GM18508 (cell line): Measurements from ENCODE around the gene DVL3.

Source experiments
- ATAC-seq: cut with Tn5 transposase; IDR thresholded peaks from one replicate; pipeline ENCODE4 v1.9.1; 2021; ENCODE audit warnings: moderate number of reproducible peaks; ENCODE audit not compliant: insufficient read depth, unreplicated experiment

The DVL3 gene

GRCh38 chr3:184175506-184175905 lies 20.3 kb downstream of the DVL3 start:
- no peak for ATAC-seq

DNA sequence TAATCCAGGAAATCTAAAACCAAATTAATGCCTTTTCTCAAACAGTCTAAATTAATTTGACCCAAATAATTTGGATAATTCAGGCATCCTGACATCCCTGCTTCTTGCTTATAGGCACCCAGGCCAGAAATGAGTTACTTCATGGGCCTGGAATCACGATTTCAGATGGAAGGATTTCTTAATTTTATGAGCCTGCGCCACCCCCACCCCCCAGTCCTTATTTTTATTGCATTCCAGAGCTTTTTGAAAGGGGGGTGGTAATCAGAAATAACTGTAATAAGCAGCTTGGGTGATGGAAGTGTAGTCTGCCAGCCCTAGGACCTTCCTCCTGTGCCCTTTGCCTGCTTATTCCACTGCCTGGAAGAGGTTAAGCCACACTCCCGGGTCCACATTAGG lies 20.8 kb downstream of the DVL3 start:
- ATAC-seq: no peak

DNA sequence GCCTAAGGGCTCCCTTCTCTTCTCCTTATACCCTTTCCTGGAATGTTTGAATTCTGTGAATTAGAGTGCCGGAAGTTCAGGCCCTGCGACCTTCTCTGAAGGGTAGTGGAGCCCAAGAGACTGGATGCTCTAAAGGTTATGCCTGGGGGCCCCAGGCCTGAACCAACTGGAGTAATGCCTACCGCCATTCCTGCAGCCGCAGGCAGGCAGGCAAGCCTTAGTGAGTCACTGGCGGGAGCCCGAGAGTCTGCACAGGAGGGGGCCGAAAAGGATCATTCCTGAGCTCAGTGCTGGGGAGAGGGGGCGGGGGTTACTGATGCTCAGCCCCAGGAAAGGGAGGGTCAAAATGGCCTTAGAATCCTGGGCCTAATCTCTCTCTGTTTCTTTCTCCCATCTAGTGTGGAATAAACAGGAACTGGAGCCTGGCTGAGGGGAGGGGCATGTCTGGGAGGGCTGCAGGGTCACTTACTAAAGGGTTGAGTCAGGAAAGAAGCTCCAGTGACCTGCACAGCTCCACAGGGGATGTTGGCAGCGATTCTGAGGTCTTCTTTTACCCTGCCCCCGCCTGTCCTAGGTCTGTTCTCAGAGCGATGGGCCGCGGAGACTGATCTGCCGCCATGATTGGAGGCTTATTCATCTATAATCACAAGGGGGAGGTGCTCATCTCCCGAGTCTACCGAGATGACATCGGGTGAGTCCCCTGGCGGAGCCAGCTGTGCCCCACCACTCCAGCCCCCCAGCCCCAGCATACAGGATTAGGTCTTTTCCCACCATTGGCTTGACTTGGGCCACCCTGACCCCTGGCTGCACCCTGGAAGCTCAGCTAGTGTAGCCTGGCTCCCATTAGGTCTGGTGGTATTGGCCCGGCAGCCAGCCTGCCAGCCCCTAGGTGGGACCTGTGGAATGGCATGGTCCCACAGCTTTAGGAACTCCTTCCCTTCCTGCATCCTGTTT lies 21.5 kb downstream of the DVL3 start:
- no peak for ATAC-seq

- ATAC-seq: no peak
Measured at GRCh38 chr3:184177331-184177731, 22.2 kb downstream of the DVL3 start.

DNA sequence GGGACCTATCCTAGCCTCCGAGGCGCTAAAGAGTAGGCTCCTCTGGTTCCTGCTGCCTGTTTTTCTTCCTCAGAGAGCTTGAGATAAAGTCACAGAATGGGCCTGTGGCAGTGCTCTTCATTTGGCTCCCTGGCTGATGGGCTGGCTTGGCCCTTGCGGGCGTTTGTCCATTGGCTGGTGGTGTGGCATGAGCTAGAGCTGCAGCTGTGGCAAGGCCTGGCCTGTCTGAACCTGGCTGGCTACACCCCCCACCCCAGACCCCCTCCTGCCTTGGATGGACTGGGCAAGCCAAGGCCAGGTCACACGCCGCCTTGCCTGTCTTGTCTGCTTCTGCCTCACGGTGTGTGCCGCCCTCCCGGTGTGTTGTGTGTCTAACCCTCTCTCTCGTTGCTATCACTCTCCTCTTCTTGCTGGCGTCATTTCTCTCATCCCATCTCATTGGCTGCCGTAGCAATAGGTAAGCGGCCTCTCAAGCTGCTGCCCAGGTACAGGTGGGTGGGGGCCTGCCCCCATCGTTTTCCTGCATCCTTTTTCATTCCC lies 22.7 kb downstream of the DVL3 start:
- ATAC-seq: no peak

GRCh38 chr3:184178521-184179138 lies 23.5 kb downstream of the DVL3 start:
- no peak for ATAC-seq

DNA sequence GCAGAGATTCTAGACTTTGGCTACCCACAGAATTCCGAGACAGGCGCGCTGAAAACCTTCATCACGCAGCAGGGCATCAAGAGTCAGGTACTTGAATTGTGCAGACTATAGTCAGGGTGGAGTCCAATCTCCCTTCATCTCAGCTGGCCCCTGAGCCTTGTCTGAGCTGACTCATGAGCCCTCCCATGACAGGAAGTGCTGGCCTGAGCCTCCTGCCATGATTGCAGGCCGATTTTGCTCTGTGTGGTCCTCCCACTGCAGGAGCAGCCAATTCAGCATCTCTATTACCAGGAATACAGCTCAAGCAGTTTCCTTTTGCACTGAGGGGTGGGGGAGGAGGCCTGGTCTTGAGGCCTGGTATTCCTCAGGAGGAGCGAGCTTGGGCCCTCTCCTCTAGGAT lies 25.0 kb downstream of the DVL3 start:
- no peak for ATAC-seq

DNA sequence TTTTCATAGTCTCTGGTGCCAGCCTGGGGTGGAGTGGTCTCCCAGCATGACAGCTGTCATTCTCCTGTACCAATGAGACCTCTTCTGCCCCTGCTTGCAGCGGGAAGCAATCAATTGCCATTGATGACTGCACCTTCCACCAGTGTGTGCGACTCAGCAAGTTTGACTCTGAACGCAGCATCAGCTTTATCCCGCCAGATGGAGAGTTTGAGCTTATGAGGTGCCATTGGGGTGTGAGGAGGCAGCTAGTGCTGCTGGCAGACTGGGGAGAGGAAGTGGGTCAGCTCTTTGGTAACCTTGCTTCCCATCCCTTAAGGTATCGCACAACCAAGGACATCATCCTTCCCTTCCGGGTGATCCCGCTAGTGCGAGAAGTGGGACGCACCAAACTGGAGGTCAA lies 26.4 kb downstream of the DVL3 start:
- no peak for ATAC-seq

DNA sequence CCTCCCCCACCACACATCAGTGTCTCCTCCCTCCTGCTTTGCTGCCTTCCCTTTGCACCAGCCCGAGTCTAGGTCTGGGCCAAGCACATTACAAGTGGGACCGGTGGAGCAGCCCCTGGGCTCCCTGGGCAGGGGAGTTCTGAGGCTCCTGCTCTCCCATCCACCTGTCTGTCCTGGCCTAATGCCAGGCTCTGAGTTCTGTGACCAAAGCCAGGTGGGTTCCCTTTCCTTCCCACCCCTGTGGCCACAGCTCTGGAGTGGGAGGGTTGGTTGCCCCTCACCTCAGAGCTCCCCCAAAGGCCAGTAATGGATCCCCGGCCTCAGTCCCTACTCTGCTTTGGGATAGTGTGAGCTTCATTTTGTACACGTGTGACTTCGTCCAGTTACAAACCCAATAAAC lies 28.5 kb downstream of the DVL3 start:
- ATAC-seq: no peak

GRCh38 chr3:184184546-184185230 lies 29.5 kb downstream of the DVL3 start:
- no peak for ATAC-seq

- peak; percentile 51 for ATAC-seq
Measured at GRCh38 chr3:184185461-184186183, 30.4 kb downstream of the DVL3 start.

DNA sequence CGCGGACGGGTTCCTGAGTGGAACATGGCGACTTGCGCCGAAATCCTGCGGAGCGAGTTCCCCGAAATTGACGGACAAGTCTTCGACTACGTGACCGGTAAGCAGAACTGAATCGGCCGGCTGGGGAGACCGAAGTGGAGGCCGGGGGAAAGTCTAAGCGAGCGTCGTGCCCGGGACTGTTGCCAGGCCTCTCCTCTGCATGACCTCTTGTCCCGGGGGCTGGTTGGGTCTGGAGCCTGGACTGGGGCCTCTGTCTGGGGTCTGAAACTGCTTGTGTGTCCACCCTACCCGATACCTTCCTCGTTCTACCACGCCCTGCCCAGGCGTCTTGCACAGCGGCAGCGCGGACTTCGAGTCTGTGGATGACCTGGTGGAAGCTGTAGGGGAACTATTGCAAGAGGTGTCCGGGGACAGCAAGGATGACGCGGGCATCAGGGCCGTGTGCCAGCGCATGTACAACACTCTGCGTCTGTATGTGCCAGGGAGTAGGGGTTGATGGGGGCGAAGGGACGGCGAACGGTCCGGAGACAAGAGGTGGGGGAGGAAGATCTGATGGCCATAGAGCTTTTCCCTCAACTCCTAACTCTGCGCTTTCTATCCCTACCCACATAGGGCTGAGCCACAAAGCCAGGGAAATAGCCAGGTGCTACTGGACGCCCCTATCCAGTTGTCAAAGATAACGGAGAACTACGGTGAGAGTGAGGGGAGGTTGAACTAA lies 31.2 kb downstream of the DVL3 start, which contains the start of gene ABCF3:
Gene ABCF3 (plus strand): TSS at position 16 of the 718 bp plus-strand sequence. CDS start 9 bp downstream, at position 25.
- peak; percentile 7 for ATAC-seq

GRCh38 chr3:184186902-184187207 lies 31.7 kb downstream of the DVL3 start:
- ATAC-seq: no peak

GRCh38 chr3:184188080-184188479 lies 32.9 kb downstream of the DVL3 start:
- no peak for ATAC-seq

GRCh38 chr3:184189421-184189820 lies 34.2 kb downstream of the DVL3 start:
- no peak for ATAC-seq

- ATAC-seq: no peak
Measured at GRCh38 chr3:184192889-184193288, 37.7 kb downstream of the DVL3 start.

DNA sequence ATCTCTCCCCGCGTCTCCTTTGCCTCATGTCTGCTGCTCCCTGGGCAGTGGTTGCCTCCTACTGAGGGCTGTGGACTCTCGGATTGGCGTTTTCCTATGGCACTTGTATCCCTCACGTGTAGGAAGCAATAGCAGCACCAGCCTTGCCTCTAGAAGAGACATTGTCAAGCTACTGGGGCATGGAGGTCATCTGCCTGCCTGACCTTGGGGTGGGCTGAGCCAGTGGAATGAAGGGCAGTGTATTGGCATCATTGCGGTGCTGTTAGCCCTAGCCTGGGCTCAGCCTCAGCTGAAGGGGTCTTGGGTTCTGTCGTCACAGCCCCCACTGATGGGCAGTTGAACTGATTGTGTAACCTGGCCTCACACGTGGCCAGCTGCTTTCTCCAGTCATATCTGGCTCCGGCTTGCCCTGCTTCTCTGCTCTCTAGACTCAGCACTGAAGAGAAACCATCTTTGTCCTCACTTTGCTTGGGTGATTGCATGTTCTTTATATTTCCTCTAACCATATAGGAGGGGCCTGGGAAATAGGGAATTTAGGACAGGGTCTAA lies 38.9 kb downstream of the DVL3 start:
- no peak for ATAC-seq

DNA sequence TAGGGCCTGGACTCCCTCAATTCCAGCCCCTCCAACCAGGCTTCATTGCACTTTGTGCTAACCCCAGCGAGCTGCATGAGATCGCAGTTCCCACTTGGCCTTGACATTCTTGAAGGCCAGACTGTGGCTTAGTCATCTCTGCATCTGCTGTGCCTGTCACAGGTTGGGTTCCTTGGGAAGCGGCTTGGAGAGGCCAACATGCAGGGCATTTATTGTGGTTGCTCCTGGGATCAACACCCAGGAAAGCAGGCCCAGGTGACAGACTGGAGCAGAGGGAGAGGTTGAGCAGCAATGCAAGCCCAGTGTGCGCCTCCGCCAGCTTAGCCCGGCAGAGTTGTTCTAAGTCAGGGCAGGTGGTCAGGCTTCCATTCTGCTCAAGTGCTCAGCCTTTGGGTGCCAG lies 41.4 kb downstream of the DVL3 start:
- no peak for ATAC-seq

DNA sequence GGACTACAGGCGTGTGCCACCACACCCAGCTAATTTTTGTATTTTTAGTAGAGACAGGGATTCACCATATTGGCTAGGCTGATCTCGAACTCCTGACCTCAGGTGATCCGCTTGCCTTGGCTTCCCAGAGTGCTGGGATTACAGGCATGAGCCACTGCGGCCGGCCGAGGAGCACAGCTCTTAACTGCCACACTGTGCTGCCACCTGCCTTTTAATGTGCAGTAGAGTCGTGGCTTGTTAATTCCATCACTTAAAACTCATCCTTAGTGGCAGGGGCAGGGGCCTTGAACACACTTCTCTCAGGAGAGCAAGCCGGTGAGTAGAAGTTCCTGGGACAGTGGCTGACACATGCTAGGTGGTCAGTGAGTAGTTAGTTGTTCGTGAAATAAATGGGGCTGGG lies 43.3 kb downstream of the DVL3 start:
- ATAC-seq: no peak
